Gastroesophageal sphincter (tissue), 3 donors: ENCODE data around the gene LRRC1.

Source experiments
- EP300 ChIP-seq: sonication (generic); formaldehyde crosslinking; IDR thresholded peaks from one replicate; pipeline ENCODE4 v1.6.1; 2017; ENCODE audit warnings: antibody characterized with exemption, mild to moderate bottlenecking
- POLR2A ChIP-seq, 2 donors: fragments of 450-650 bp; IDR thresholded peaks; one replicate each; pipeline ENCODE4 v1.6.1; 2017; ENCODE audit warnings: antibody characterized with exemption in 2 of 2, mild to moderate bottlenecking in 2 of 2, moderate library complexity in 1 of 2
- TF ChIP-seq, protein P1 (sequence below), 4 experiments: fragments of 200-600 bp in 2 of 4; fragments of 450-650 bp in 2 of 4; sonication (generic) in 1 of 4; IDR thresholded peaks; one replicate each; pipeline ENCODE4 v1.5.1; 2017 to 2019; ENCODE audit warnings: antibody characterized with exemption in 4 of 4, mild to moderate bottlenecking in 2 of 4, moderate library complexity in 2 of 4

DNA sequence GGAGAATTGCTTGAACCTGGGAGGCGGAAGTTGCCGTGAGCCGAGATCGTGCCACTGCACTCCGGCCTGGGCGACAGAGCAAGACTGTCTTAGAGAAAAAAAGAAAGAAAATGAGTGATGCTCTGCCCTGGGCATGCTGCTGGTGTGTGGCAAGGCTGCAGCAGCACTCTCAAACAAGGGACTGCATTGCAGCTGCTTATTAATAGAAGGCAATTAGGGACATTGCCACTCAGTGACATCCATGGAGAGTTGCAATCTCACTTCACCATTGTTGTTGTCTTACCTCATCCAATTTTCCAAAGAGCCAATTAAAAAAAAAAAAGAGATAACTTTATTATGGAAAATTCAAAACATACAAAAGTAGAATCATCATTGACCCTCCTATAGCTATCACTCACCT is 131.1 kb downstream of the LRRC1 start:
- TF ChIP-seq, protein P1, sequence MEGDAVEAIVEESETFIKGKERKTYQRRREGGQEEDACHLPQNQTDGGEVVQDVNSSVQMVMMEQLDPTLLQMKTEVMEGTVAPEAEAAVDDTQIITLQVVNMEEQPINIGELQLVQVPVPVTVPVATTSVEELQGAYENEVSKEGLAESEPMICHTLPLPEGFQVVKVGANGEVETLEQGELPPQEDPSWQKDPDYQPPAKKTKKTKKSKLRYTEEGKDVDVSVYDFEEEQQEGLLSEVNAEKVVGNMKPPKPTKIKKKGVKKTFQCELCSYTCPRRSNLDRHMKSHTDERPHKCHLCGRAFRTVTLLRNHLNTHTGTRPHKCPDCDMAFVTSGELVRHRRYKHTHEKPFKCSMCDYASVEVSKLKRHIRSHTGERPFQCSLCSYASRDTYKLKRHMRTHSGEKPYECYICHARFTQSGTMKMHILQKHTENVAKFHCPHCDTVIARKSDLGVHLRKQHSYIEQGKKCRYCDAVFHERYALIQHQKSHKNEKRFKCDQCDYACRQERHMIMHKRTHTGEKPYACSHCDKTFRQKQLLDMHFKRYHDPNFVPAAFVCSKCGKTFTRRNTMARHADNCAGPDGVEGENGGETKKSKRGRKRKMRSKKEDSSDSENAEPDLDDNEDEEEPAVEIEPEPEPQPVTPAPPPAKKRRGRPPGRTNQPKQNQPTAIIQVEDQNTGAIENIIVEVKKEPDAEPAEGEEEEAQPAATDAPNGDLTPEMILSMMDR (IDR thresholded peaks at IDR 0.05) = no peak
- TF ChIP-seq POLR2A (IDR thresholded peaks at IDR 0.05) = no peak
- TF ChIP-seq EP300 = no peak
